GM12878 (cell line): ENCODE data around the gene C10orf71.

Source experiments
- CTCF ChIP-seq, 3 experiments: IDR thresholded peaks in 2 of 3; conservative IDR thresholded peaks in 1 of 3; 2 replicates each; pipeline ENCODE4 v1.5.1; 2011; ENCODE audit warnings: low read depth in 3 of 3, low read length in 3 of 3, mild to moderate bottlenecking in 3 of 3, control low read depth in 2 of 3, moderate library complexity in 2 of 3, inconsistent platforms in 1 of 3, mixed read lengths in 1 of 3; ENCODE audit not compliant: control insufficient read depth in 2 of 3, insufficient read depth in 1 of 3; ENCODE audit errors: extremely low read depth in 1 of 3
- EGR1 ChIP-seq, 2 experiments: IDR thresholded peaks; 1 replicate in 1 of 2; 2 replicates in 1 of 2; pipeline ENCODE4 v1.6.1; 2011 to 2012; ENCODE audit warnings: low read depth in 2 of 2, low read length in 2 of 2, borderline replicate concordance in 1 of 2, mild to moderate bottlenecking in 1 of 2, moderate library complexity in 1 of 2
- EZH2 ChIP-seq: IDR thresholded peaks from 2 replicates; pipeline ENCODE4 v1.6.1; 2012; ENCODE audit warnings: low read depth, mild to moderate bottlenecking, control low read depth, inconsistent platforms, low read length, borderline replicate concordance; ENCODE audit not compliant: control insufficient read depth
- POLR2A ChIP-seq: IDR thresholded peaks from 2 replicates; pipeline ENCODE4 v1.6.1; 2011; ENCODE audit warnings: low read depth, mild to moderate bottlenecking, low read length
- POLR2AphosphoS5 ChIP-seq: IDR thresholded peaks from 2 replicates; pipeline ENCODE4 v1.6.1; 2011; ENCODE audit warnings: mild to moderate bottlenecking, low read length, inconsistent platforms
- POU2F2 ChIP-seq: IDR thresholded peaks from 3 replicates; pipeline ENCODE4 v1.6.1; 2011; ENCODE audit warnings: low read depth, mild to moderate bottlenecking, low read length, borderline replicate concordance
- YY1 ChIP-seq: IDR thresholded peaks from 2 replicates; pipeline ENCODE4 v1.6.1; 2011; ENCODE audit warnings: low read depth, mild to moderate bottlenecking, low read length
- ZNF274 ChIP-seq: IDR thresholded peaks from one replicate; pipeline ENCODE4 v1.8.0; 2011; ENCODE audit not compliant: insufficient read length, insufficient read depth
- TF ChIP-seq, protein P1 (sequence below): IDR thresholded peaks from 2 replicates; pipeline ENCODE4 v1.6.1; 2012; ENCODE audit warnings: improper control_type of control experiment, low read depth, low read length; ENCODE audit not compliant: insufficient replicate concordance

GRCh38 chr10:49285232-49285631 is 13.7 kb upstream of the C10orf71 start:
- TF ChIP-seq POLR2AphosphoS5 = no peak
- TF ChIP-seq POLR2A = no peak
- TF ChIP-seq EZH2 = no peak
- no peak for TF ChIP-seq EGR1 (IDR thresholded peaks at IDR 0.05; ENCODE audit: borderline replicate concordance in 1 of 2, low read depth in 2 of 2, low read length in 2 of 2)
- no peak for TF ChIP-seq YY1
- no peak for TF ChIP-seq CTCF (IDR thresholded peaks at IDR 0.05 in 2 of 3, conservative IDR thresholded peaks at IDR 0.05 in 1 of 3; ENCODE audit: control insufficient read depth in 2 of 3, extremely low read depth in 1 of 3, insufficient read depth in 1 of 3, low read depth in 3 of 3, low read length in 3 of 3)
- no peak for TF ChIP-seq ZNF274
- TF ChIP-seq, protein P1, sequence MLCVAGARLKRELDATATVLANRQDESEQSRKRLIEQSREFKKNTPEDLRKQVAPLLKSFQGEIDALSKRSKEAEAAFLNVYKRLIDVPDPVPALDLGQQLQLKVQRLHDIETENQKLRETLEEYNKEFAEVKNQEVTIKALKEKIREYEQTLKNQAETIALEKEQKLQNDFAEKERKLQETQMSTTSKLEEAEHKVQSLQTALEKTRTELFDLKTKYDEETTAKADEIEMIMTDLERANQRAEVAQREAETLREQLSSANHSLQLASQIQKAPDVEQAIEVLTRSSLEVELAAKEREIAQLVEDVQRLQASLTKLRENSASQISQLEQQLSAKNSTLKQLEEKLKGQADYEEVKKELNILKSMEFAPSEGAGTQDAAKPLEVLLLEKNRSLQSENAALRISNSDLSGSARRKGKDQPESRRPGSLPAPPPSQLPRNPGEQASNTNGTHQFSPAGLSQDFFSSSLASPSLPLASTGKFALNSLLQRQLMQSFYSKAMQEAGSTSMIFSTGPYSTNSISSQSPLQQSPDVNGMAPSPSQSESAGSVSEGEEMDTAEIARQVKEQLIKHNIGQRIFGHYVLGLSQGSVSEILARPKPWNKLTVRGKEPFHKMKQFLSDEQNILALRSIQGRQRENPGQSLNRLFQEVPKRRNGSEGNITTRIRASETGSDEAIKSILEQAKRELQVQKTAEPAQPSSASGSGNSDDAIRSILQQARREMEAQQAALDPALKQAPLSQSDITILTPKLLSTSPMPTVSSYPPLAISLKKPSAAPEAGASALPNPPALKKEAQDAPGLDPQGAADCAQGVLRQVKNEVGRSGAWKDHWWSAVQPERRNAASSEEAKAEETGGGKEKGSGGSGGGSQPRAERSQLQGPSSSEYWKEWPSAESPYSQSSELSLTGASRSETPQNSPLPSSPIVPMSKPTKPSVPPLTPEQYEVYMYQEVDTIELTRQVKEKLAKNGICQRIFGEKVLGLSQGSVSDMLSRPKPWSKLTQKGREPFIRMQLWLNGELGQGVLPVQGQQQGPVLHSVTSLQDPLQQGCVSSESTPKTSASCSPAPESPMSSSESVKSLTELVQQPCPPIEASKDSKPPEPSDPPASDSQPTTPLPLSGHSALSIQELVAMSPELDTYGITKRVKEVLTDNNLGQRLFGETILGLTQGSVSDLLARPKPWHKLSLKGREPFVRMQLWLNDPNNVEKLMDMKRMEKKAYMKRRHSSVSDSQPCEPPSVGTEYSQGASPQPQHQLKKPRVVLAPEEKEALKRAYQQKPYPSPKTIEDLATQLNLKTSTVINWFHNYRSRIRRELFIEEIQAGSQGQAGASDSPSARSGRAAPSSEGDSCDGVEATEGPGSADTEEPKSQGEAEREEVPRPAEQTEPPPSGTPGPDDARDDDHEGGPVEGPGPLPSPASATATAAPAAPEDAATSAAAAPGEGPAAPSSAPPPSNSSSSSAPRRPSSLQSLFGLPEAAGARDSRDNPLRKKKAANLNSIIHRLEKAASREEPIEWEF = no peak
- TF ChIP-seq POU2F2 = no peak
